ENCODE data around the gene TPO. TPM values are rescaled to one million over a fixed set of nuclear protein-coding genes. Genes with fewer than 3 reads are reported as not detected.
A peak's percentile ranks its signal among the peaks of the same experiment; 100 is the strongest.
"Not testable (repeated sequence)": the region's sequence is repeated elsewhere in the genome, so short reads cannot be mapped to it uniquely, and the experiment has no call there.

The TPO gene
- total RNA-seq, result under 0.01 TPM

- no peak for DNase-seq (ENCODE audit: low read depth in 2 of 3, low spot score in 2 of 3)
These were observed at the start of gene TPO for GRCh38 chr2:1413156-1413710. TSS of gene TPO (plus strand) at chr2:1413463. CDS start at chr2:1414409, 946 bp downstream.

GRCh38 chr2:1366546-1367134 is 46.6 kb upstream of the TPO start:
- DNase-seq (ENCODE audit: low read depth in 2 of 3, low spot score in 2 of 3), result peak in 1 of 3 donors; percentile 11

GRCh38 chr2:1367601-1368000 is 45.7 kb upstream of the TPO start:
- no peak for DNase-seq (ENCODE audit: low read depth in 2 of 3, low spot score in 2 of 3)

GRCh38 chr2:1369905-1370304 is 43.4 kb upstream of the TPO start:
- no peak for DNase-seq (ENCODE audit: low read depth in 2 of 3, low spot score in 2 of 3)

GRCh38 chr2:1370461-1370860 is 42.8 kb upstream of the TPO start:
- DNase-seq (ENCODE audit: low read depth in 2 of 3, low spot score in 2 of 3), result no peak

- DNase-seq (ENCODE audit: low read depth in 2 of 3, low spot score in 2 of 3), result no peak
These were observed 42.2 kb upstream of the TPO start for GRCh38 chr2:1371082-1371481.

GRCh38 chr2:1373830-1374229 is 39.4 kb upstream of the TPO start:
- DNase-seq (ENCODE audit: low read depth in 2 of 3, low spot score in 2 of 3), result no peak

- DNase-seq (ENCODE audit: low read depth in 2 of 3, low spot score in 2 of 3), result no peak
These were observed 39.0 kb upstream of the TPO start for GRCh38 chr2:1374287-1374686.

GRCh38 chr2:1375794-1376193 is 37.5 kb upstream of the TPO start:
- no peak for DNase-seq (ENCODE audit: low read depth in 2 of 3, low spot score in 2 of 3)

- DNase-seq (ENCODE audit: low read depth in 2 of 3, low spot score in 2 of 3), result no peak
These were observed 35.8 kb upstream of the TPO start for GRCh38 chr2:1377473-1377872.

- DNase-seq (ENCODE audit: low read depth in 2 of 3, low spot score in 2 of 3), result no peak
These were observed 34.7 kb upstream of the TPO start for GRCh38 chr2:1378456-1379150.

- no peak for DNase-seq (ENCODE audit: low read depth in 2 of 3, low spot score in 2 of 3)
These were observed 31.6 kb upstream of the TPO start for GRCh38 chr2:1381644-1382043.

GRCh38 chr2:1387954-1388725 is 25.1 kb upstream of the TPO start:
- not testable (repeated sequence) for DNase-seq (ENCODE audit: low read depth in 2 of 3, low spot score in 2 of 3)

GRCh38 chr2:1390118-1390517 is 23.1 kb upstream of the TPO start:
- not testable (repeated sequence) for DNase-seq (ENCODE audit: low read depth in 2 of 3, low spot score in 2 of 3)

- no peak for DNase-seq (ENCODE audit: low read depth in 2 of 3, low spot score in 2 of 3)
These were observed 19.9 kb upstream of the TPO start for GRCh38 chr2:1393321-1393720.

- DNase-seq (ENCODE audit: low read depth in 2 of 3, low spot score in 2 of 3), result no peak
These were observed 18.4 kb upstream of the TPO start for GRCh38 chr2:1394709-1395408.

GRCh38 chr2:1397350-1397749 is 15.9 kb upstream of the TPO start:
- DNase-seq (ENCODE audit: low read depth in 2 of 3, low spot score in 2 of 3), result no peak

- no peak for DNase-seq (ENCODE audit: low read depth in 2 of 3, low spot score in 2 of 3)
These were observed 15.1 kb upstream of the TPO start for GRCh38 chr2:1398191-1398590.

GRCh38 chr2:1400943-1401735 is 12.1 kb upstream of the TPO start:
- DNase-seq (ENCODE audit: low read depth in 2 of 3, low spot score in 2 of 3), result peak in 1 of 3 donors; percentile 6

- no peak for DNase-seq (ENCODE audit: low read depth in 2 of 3, low spot score in 2 of 3)
These were observed 11.2 kb upstream of the TPO start for GRCh38 chr2:1402064-1402463.

All from hematopoietic multipotent progenitor cell (in vitro differentiated cells).